RWPE2 (cell line): ENCODE measurements around the gene SPOCK2.

Experiments
- ATAC-seq: fragments of 200-7000 bp; cut with Tn5 transposase; 3 replicates; pipeline ENCODE4 v1.9.1; 2021; ENCODE audit warnings: low read depth
- DNase-seq: peaks from one replicate; pipeline ENCODE4 v3.0.0-alpha.2; 2020; ENCODE audit warnings: low spot score
- H3K27ac ChIP-seq: fragments of 450-650 bp; 2 replicates; pipeline ENCODE4 v1.5.1; 2017; ENCODE audit warnings: mild to moderate bottlenecking; ENCODE audit not compliant: poor library complexity, severe bottlenecking
- H3K27me3 ChIP-seq: fragments of 250-450 bp; sonication (Bioruptor Pico); 2 replicates; pipeline ENCODE4 v1.5.1; 2021; ENCODE audit warnings: mild to moderate bottlenecking, moderate library complexity; ENCODE audit not compliant: insufficient read depth, poor library complexity, severe bottlenecking
- H3K36me3 ChIP-seq: fragments of 250-450 bp; sonication (Bioruptor Pico); 2 replicates; pipeline ENCODE4 v1.5.1; 2020; ENCODE audit warnings: low read depth, mild to moderate bottlenecking, moderate library complexity
- H3K4me1 ChIP-seq: fragments of 250-450 bp; sonication (Bioruptor Pico); 2 replicates; pipeline ENCODE4 v1.5.1; 2021; ENCODE audit warnings: mild to moderate bottlenecking, moderate library complexity; ENCODE audit not compliant: insufficient read depth, poor library complexity, severe bottlenecking
- H3K4me3 ChIP-seq: fragments of 250-450 bp; sonication (Bioruptor Pico); 2 replicates; pipeline ENCODE4 v1.5.1; 2021; ENCODE audit warnings: mild to moderate bottlenecking, moderate library complexity; ENCODE audit not compliant: severe bottlenecking
- H3K9me3 ChIP-seq: fragments of 250-450 bp; sonication (Bioruptor Pico); 2 replicates; pipeline ENCODE4 v1.5.1; 2021; ENCODE audit warnings: mild to moderate bottlenecking, moderate library complexity; ENCODE audit not compliant: severe bottlenecking
- CTCF ChIP-seq: fragments of 450-650 bp; IDR thresholded peaks from one replicate; pipeline ENCODE4 v1.5.1; 2017; ENCODE audit warnings: mild to moderate bottlenecking, moderate library complexity; ENCODE audit not compliant: poor library complexity, severe bottlenecking

SPOCK2 gene

GRCh38 chr10:72058347-72058898 lies 29.9 kb downstream of the SPOCK2 start:
- Histone ChIP-seq H3K27ac (no peak overlapping the region), H3K4me3 (no peak overlapping the region), H3K36me3 (no peaks in the 10 kb centered on the region), H3K9me3 (no peaks in the 10 kb centered on the region), H3K4me1 (no peaks in the 10 kb centered on the region), H3K27me3 (no peaks in the 10 kb centered on the region)
- no peak for DNase-seq
- no peak for TF ChIP-seq CTCF
- no peak for ATAC-seq

DNA sequence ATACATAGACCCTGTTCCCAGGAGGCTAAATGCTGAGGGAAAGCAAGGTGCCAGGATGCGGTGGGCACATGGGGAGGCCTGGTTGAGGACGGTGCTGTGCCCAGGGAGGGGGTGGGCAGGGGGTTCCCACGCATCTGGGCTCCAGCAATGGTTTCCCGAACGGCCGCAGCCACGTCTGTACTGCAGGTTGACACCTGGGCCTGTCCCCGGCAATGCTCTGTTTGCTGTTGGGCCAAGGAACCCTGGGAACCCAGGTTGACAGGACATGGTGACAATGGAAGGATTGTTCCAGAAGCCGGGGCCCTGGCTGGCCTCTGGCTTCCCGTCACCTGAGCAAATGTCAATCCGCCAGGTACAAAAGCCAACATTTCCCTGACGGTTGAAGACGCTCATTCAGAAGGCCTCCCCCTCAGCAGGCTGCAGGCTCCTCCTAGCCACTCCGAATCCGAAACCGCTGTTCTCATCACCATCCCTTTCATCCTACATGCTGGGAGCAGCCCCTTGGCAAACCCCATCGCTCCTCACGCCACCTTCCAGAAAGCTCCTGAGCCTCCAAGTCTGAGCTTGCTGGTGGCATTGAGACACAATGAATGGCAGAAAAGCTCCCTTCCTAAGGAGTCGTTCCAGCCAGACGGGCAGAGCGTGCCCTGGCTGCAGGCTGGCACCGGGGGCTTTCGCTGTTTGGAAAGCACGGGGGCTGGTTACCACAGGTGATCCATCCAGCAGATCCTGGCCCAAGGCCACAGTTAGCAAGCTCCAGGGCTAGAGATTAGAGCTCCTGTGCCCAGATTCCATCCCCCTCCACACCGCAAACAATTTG lies 31.2 kb downstream of the SPOCK2 start:
- Histone ChIP-seq H3K4me1 (no peaks in the 10 kb centered on the region), H3K4me3 (no peak overlapping the region), H3K9me3 (no peaks in the 10 kb centered on the region), H3K27ac (no peak overlapping the region), H3K36me3 (no peaks in the 10 kb centered on the region), H3K27me3 (no peaks in the 10 kb centered on the region)
- ATAC-seq: no peak
- no peak for TF ChIP-seq CTCF
- no peak for DNase-seq

GRCh38 chr10:72056113-72056512 lies 32.2 kb downstream of the SPOCK2 start:
- ATAC-seq: no peak
- Histone ChIP-seq H3K9me3 (no peaks in the 10 kb centered on the region), H3K36me3 (no peaks in the 10 kb centered on the region), H3K4me3 (no peak overlapping the region), H3K4me1 (no peaks in the 10 kb centered on the region), H3K27me3 (no peaks in the 10 kb centered on the region), H3K27ac (no peak overlapping the region)
- no peak for TF ChIP-seq CTCF
- no peak for DNase-seq

- Histone ChIP-seq H3K27ac (no peak overlapping the region), H3K27me3 (no peaks in the 10 kb centered on the region), H3K9me3 (no peaks in the 10 kb centered on the region), H3K36me3 (no peaks in the 10 kb centered on the region), H3K4me1 (no peaks in the 10 kb centered on the region), H3K4me3 (no peak overlapping the region)
- TF ChIP-seq CTCF: no peak
- ATAC-seq (no peak), DNase-seq (peak; percentile 29)
Measured at GRCh38 chr10:72053690-72054089, 34.7 kb downstream of the SPOCK2 start.

- ATAC-seq (no peak), DNase-seq (peak; percentile 31)
- no peak for TF ChIP-seq CTCF
- H3K36me3 ChIP-seq: no peaks in the 10 kb centered on the region
- no peaks in the 10 kb centered on the region for H3K9me3 ChIP-seq
- H3K27me3 ChIP-seq: no peaks in the 10 kb centered on the region
- no peaks in the 10 kb centered on the region for H3K4me1 ChIP-seq
- H3K4me3 ChIP-seq: no peak overlapping the region
- H3K27ac ChIP-seq: no peak overlapping the region
Measured at GRCh38 chr10:72050873-72051272, 37.5 kb downstream of the SPOCK2 start.
